IPS-NIHi7 (cell line): Measurements from ENCODE around the gene UAP1.

Source experiments
- DNase-seq: peaks from one replicate; pipeline ENCODE4 v3.0.0; 2012; ENCODE audit warnings: mixed read lengths; ENCODE audit errors: extremely low spot score

The UAP1 gene

DNA sequence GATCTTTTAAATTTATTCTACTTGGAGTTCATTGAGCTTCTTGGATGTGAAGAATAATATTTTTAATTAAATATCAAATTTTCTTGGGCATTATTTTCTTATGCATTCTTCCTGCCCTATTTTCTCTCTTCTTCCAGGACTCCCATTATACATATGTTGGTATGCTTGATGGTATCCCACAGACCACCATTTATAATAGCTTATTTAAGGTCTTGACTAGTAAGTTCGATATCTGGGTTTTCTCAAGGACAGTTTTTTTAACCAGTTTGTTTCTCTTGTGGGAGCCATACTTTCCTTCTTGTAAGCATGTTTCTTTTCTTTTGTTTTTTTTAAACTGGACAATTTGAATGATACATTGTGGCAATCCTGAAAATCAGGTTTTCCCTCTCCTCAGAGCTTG, 55.3 kb downstream of the UAP1 start:
- no peak for DNase-seq

GRCh38 chr1:162617513-162617912, 56.0 kb downstream of the UAP1 start:
- DNase-seq, result no peak

DNA sequence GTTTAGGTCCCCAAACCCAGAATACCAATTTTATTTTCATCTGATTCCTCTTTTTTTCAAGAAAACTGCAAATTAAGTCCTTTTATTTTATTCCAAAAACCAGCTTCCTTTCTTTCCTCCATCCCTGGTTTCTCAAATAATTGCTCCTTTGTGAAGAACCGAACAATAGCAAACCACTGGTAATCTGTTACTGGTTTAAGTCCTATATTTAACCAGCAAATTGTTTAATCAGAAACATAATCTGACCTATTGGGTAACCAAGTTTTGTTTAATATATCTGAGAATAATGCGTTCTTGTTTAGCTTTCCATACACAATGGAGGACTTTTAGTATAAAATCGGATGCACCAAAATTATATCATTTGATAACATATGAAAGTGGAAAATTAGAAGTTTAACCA, 57.6 kb downstream of the UAP1 start:
- no peak for DNase-seq

DNA sequence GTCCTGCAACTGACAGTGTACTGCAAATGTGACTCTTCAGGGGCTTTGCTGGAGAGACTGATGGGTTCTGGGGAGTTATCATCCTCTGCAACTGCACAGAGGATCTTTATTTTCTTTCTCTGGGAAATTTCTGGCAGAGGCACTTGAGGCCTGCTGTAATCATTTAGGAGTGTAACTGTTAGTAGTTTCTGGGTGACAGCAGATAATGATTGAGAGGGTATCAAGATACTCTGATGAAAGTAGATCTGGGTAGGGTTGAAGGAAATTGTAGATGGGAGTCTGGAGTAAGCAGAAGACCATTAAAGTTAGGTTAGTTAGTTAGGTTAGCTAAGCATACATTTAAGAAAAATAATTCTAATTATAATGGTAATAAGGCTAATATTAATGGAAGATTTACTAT, 59.7 kb downstream of the UAP1 start:
- DNase-seq, result no peak

DNA sequence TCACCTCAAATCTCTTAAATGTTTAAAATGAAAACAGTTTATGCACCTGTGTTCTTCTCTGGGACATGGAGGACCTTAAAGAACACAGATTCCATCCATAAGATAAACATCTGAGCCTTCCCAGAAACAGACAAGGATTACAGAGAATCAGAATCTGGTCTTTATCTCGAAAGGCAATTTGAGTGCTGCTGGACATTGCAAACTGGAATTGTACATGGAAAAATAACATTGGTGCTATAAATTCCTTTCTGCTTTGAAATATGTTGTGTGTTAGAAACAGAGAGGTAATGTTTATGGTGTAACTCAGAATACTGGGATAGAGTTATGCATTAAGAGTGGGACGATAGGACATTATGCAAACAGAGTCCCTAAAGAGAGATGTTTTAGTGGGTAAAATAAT, 64.2 kb downstream of the UAP1 start:
- DNase-seq, result no peak

DNA sequence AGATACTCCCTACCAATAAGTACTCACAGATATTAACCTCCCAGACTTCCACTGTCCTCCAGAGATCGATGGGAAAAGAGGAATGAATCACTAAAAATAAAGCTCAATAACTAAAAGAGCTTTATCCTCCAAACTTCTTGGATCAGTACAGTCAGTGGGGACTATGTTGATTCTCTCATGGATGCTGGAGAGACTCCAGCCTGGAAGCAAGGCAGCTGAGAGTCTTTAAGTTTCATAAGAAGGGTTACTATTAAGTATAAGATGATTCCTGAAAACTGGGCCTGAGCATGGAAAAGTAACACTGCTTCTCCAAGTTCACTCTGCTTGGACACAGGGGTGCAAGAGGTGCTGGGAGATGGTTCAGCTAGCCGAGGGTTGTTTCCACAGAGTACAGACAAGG, 64.6 kb downstream of the UAP1 start:
- DNase-seq, result no peak

GRCh38 chr1:162626761-162627160, 65.2 kb downstream of the UAP1 start:
- no peak for DNase-seq

DNA sequence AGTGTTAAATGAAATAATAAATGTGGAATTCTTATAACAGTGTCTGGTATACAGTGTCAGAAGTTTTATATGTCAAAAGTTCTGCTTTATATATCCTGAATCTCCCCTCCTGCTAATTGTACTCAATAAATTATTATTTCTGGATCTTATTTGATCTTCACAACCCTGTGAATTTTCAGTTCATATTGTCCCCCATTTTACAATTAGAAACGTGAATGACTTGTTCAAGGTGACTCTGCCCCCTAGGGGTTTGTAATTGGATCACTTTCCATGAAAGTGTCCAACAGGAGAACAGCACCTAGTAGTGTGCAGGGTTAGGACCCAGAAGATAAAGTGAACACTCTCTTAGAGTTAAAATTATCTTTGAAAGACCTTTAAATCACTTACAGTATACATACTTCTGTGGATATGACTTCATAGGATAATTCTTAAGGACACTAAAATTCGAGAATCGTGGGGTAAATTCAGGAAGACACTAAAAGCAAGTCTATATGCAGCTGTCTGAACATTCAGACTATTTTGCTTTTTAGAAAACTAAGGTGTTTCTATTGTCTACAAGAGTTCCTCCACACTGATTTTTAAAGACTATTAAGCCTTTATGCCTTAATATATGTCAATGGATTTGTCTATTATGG, 66.3 kb downstream of the UAP1 start:
- no peak for DNase-seq

- no peak for DNase-seq
These were observed 67.6 kb downstream of the UAP1 start for GRCh38 chr1:162629077-162629627.

- DNase-seq, result no peak
These were observed 68.1 kb downstream of the UAP1 start for GRCh38 chr1:162629651-162630050.

- DNase-seq, result no peak
These were observed 70.1 kb downstream of the UAP1 start for GRCh38 chr1:162631546-162632191.

DNA sequence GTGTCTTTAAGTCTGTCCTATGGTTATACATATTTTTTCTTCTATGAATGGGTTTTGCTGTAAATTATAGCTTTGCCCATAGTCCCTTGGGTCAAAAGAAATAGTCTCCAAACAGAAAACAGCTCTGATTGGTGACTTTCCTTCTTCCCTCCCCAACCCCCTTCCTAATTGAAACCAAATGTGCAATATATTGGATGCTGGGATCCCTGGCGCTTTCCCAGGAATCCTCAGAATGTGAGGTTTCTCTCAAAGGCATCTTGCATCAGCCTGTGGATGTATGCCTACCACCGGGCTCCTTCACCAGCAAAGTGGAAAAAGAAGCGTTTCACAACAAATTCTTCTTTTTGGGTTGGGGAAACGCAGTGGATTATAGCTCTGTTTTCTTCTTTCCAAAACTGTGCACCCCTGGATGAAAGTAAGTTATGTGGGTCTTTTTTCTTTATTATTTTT, 70.7 kb downstream of the UAP1 start, which contains the start of gene DDR2:
Gene DDR2, plus strand, starts transcription at position 248 of the 450 bp plus-strand sequence. CDS start 86,600 bp downstream, outside the sequence.
- DNase-seq, result no peak

DNA sequence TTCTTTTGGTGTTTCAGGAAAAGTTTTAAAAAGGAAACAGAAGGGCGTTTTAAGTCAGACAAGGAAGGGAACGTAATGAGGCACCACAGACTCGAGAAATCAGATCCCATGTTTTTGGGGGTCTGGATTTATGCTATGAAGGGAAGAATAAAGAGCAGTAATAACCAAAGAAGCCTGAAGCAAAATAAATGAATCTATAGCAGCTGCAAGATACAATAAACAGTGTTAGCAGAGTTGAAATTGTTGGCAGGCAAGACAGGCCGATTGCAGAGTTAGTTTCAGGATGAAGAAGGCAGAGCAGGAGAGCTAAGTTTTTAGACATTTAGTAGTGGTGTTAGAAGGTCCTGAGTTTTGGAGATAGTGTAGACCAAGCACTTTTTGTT, 71.2 kb downstream of the UAP1 start:
- DNase-seq, result no peak

DNA sequence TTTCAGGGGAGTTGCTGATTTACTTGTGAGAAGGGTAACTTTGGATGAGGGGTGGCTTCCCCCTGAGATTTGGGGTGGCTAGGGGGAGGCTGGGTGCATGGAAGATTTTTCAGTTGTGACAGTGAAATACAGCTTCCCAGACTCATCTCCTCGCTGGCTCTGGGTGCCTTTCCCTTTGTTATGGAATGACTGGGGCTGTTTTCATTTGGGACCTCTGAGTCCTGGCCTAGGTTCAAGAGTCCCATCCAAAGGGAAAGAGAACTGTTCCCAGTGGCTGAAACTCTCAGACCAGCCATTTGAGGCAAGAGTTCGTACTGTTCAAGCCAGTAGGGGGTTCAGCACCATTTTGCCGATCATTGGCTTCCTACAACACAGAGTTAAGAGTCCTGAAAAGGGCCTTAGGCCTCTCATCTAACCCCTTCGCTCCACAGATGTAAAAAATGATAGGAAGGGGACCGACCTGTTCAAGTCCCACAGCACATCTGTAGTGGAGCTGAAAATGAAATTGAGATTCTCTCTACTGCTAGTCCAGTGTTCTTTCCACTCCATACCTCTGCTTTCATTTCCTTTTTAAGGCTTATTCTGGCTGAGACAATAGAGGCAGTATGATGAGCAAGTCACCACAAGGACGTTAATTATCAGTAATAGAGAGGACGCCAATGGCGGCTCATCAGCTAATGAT, 71.7 kb downstream of the UAP1 start:
- DNase-seq, result no peak

DNA sequence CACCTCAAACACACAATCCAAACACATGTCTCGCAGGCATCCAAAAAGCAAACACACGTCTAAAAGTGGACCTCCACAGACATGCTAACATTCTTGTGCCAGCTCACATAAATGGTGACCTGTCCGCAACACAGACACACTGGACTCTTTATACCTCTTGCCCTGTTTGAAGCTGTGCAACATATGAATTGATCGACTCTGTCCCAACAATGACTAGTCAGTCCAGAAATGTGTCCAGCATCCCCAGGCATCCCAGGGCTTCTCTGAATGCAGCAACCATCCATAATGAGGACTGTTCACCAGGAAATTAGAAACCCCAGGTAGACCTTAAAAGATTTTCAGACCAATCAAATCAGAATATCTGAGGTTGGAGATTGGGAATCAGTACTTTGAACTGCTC, 73.9 kb downstream of the UAP1 start:
- DNase-seq, result no peak

- DNase-seq, result no peak
These were observed 78.2 kb downstream of the UAP1 start for GRCh38 chr1:162639718-162640117.

DNA sequence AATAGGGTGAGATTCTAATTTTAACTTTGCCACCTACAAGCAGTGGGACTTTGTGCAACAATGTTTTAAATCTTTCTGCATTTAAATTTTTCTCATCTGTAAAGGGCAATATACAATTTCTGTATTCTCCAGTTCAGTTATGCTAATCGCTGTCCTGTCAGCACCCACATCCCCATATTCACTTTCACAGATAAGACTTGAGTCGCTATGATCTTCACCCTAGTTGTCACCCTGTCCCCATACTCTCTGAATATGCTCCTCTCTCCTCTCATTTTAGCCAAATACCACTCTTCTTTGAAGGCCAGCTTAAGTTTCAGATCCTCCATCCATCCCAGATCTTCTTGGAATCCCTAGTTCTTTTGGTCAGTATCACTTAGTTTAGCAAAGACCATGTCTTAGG, 79.6 kb downstream of the UAP1 start:
- DNase-seq, result no peak

- no peak for DNase-seq
These were observed 83.4 kb downstream of the UAP1 start for GRCh38 chr1:162644986-162645314.

DNA sequence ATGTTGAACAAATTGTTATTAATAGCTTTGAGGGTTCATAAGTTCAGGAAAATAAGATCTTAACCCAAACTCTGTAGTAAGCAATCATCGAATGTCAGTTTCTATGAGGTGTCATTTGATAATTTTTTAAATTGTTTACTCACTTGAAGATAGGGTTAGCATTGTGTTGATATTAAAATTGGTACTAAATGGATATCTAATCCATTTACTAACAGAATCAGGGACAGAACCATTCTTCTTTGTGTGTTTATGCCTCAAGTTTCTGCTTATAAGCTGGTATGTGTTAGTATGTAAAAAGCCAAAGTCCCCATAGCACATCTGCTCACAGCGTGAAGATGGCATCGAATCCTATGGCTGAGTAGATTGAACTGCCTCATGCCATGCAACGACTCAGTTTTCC, 84.1 kb downstream of the UAP1 start:
- no peak for DNase-seq

- no peak for DNase-seq
These were observed 88.1 kb downstream of the UAP1 start for GRCh38 chr1:162649583-162649982.
